B cell (primary cell): ENCODE measurements around the gene CREB3L4.

ENCODE experiments used
- CTCF ChIP-seq: fragments of 200-600 bp; IDR thresholded peaks from one replicate; pipeline ENCODE4 v1.8.0; 2022; ENCODE audit warnings: antibody characterized with exemption, mild to moderate bottlenecking
- EZH2 ChIP-seq: IDR thresholded peaks from 2 replicates; pipeline ENCODE4 v1.6.1; 2012; ENCODE audit warnings: borderline replicate concordance, low read depth, mild to moderate bottlenecking, moderate library complexity, low read length; ENCODE audit not compliant: insufficient read depth, poor library complexity, severe bottlenecking

DNA sequence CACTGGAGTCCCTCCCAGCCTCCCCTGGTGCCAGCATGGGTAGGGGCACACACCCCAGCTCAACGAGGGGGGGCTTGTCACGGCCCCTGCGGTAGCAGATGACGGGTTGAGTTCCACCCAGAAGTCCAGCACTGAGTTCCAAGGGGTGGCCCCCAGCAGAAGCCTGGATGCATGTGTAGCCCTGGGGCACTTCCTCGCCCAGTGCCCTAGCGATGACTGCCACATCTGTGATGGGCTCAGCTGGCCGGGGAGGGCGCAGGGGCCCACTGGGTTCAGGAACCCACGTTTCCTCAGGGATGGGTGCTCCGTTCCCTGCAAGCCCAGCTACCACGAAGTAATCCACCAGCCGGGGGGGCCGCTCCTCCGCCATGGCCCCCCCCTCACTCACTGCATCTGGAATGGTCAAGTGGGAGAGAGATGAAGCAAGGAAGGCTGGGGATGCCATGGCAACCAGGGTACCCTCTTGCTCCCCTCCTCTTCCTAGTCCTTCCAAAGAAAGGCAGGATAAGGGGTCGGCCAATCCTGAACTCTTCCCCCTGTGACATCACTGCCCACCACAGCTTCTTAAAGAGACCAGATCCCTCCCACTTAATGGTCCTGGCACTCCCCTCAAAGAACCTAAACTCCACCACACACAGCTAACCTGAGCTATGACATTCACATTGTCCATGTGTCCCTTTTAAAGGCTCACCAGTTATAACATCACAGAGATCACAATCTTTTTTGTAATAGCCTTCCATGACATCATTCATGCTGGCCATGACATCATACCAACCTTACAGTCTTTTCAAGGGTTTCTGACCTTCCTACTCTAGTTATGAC, 23.5 kb upstream of the CREB3L4 start:
- TF ChIP-seq EZH2: no peak
- TF ChIP-seq CTCF: no peak
